ENCODE measurements around the gene RIT1.
"Not testable (repeated sequence)": the region's sequence is repeated elsewhere in the genome, so short reads cannot be mapped to it uniquely, and the experiment has no call there.

RIT1 gene

DNA sequence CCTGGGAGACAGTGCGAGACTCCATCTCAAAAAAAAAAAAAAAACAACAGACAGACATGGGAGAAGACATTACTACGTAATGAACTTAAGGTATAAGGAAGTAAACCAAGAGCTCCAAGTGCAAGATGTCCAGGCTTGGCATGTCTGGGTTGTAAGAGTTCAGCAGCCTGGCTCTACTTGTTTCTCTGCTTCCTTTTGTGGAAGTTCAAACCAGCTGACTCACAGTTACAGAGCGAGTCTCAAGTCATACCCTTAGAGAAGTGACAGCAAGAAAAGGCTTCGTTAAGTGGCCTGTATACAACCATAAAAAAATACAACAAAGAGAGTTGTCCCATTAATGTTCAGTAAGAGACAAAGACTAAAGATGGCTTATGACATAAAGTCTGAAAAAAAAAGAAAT lies 1.3 kb downstream of the RIT1 start:
- H3K36me3 ChIP-seq (ENCODE audit: control insufficient read depth, insufficient read depth, low read length), result peaks cover 73% of the 10 kb centered on the region
- 0 out of 2 replicates have a peak overlapping the region, but pooled peaks have one; percentile 86 for H3K4me3 ChIP-seq (ENCODE audit: low read depth, low read length)
- H3K9me3 ChIP-seq (ENCODE audit: control insufficient read depth, insufficient read depth, low read length), result no peaks in the 10 kb centered on the region
- peaks cover 9% of the 10 kb centered on the region; the same call in 1 of the 2 replicates for H3K4me1 ChIP-seq (ENCODE audit: control insufficient read depth, insufficient read depth, low read length)
- H3K27me3 ChIP-seq (ENCODE audit: control insufficient read depth, insufficient read depth, low read length), result no peaks in the 10 kb centered on the region
- H3K9ac ChIP-seq (ENCODE audit: low read depth, low read length), result no peak overlapping the region
- H3K27ac ChIP-seq (ENCODE audit: low read depth, low read length), result peak overlapping the region; percentile 5

DNA sequence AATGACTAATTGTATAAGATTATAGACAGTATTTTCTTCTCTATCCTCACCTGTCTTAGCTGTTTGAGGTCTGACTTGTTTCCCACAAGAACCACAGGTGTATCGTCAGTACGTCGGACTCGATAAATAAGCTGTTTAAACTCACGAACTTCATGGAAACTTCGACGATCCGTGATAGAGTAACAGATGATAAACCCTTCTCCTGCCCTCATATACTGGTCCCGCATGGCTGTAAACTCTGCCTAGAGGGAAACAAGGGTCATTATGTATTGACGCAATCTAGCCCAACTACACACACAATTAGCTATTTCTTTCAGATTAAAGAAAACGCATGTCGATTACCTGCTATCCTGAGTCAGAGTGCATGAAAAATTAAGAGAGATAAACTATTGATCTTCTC lies 6.9 kb downstream of the RIT1 start:
- Histone ChIP-seq H3K9me3 (ENCODE audit: control insufficient read depth, insufficient read depth, low read length) (no peaks in the 10 kb centered on the region), H3K4me3 (ENCODE audit: low read depth, low read length) (no peak overlapping the region), H3K27me3 (ENCODE audit: control insufficient read depth, insufficient read depth, low read length) (no peaks in the 10 kb centered on the region), H3K36me3 (ENCODE audit: control insufficient read depth, insufficient read depth, low read length) (peaks cover 80% of the 10 kb centered on the region), H3K4me1 (ENCODE audit: control insufficient read depth, insufficient read depth, low read length) (no peaks in the 10 kb centered on the region), H3K27ac (ENCODE audit: low read depth, low read length) (no peak overlapping the region), H3K9ac (ENCODE audit: low read depth, low read length) (no peak overlapping the region)

- Histone ChIP-seq H3K4me1 (ENCODE audit: control insufficient read depth, insufficient read depth, low read length) (no peaks in the 10 kb centered on the region), H3K27ac (ENCODE audit: low read depth, low read length) (no peak overlapping the region), H3K4me3 (ENCODE audit: low read depth, low read length) (no peak overlapping the region), H3K36me3 (ENCODE audit: control insufficient read depth, insufficient read depth, low read length) (peaks cover 63% of the 10 kb centered on the region), H3K9me3 (ENCODE audit: control insufficient read depth, insufficient read depth, low read length) (no peaks in the 10 kb centered on the region), H3K27me3 (ENCODE audit: control insufficient read depth, insufficient read depth, low read length) (no peaks in the 10 kb centered on the region), H3K9ac (ENCODE audit: low read depth, low read length) (no peak overlapping the region)
Observed at GRCh38 chr1:155900161-155900560, 11.0 kb downstream of the RIT1 start.

DNA sequence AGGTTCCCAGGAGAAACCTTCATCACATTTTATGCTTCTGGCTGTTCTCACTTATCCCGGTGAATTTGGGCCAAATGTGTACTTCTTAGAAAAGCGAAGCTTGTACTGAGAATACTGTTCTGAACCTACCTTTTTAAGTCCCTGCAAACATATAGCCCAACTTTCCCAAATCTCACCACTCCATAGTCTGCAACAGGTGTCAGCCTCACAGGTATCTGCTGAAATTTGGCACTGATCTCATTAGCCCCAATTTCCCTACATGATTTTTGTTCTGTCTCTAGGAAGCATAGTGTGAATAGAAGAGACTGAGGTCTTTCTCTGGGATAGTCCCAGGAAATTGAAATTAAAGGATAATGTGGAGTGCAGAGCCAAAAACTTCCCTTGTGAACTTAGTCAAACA lies 11.5 kb downstream of the RIT1 start:
- Histone ChIP-seq H3K9me3 (ENCODE audit: control insufficient read depth, insufficient read depth, low read length) (no peaks in the 10 kb centered on the region), H3K9ac (ENCODE audit: low read depth, low read length) (no peak overlapping the region), H3K4me3 (ENCODE audit: low read depth, low read length) (no peak overlapping the region), H3K27me3 (ENCODE audit: control insufficient read depth, insufficient read depth, low read length) (no peaks in the 10 kb centered on the region), H3K36me3 (ENCODE audit: control insufficient read depth, insufficient read depth, low read length) (peaks cover 59% of the 10 kb centered on the region), H3K27ac (ENCODE audit: low read depth, low read length) (no peak overlapping the region), H3K4me1 (ENCODE audit: control insufficient read depth, insufficient read depth, low read length) (no peaks in the 10 kb centered on the region)

DNA sequence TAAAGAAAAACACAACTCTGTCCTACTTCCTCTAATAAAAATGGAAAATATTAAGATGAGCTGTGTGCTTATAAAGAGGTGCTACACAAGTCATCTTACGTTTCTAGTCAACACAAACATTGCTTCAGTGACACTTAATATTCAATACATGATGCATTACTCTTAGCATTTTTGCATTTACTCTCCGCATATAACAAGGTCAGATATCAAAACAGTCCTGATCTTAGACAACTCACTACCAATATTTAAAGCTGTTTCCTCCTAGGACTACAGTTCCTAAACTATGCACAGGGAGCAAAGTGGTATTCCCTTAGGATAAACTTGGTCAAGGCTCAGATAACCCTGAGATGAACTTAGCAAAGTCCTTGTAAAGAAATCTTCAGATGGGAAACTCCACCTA lies 12.3 kb downstream of the RIT1 start:
- no peaks in the 10 kb centered on the region for H3K27me3 ChIP-seq (ENCODE audit: control insufficient read depth, insufficient read depth, low read length)
- H3K9ac ChIP-seq (ENCODE audit: low read depth, low read length), result no peak overlapping the region
- no peaks in the 10 kb centered on the region for H3K9me3 ChIP-seq (ENCODE audit: control insufficient read depth, insufficient read depth, low read length)
- no peaks in the 10 kb centered on the region for H3K4me1 ChIP-seq (ENCODE audit: control insufficient read depth, insufficient read depth, low read length)
- H3K36me3 ChIP-seq (ENCODE audit: control insufficient read depth, insufficient read depth, low read length), result peaks cover 51% of the 10 kb centered on the region
- no peak overlapping the region for H3K4me3 ChIP-seq (ENCODE audit: low read depth, low read length)
- no peak overlapping the region for H3K27ac ChIP-seq (ENCODE audit: low read depth, low read length)

DNA sequence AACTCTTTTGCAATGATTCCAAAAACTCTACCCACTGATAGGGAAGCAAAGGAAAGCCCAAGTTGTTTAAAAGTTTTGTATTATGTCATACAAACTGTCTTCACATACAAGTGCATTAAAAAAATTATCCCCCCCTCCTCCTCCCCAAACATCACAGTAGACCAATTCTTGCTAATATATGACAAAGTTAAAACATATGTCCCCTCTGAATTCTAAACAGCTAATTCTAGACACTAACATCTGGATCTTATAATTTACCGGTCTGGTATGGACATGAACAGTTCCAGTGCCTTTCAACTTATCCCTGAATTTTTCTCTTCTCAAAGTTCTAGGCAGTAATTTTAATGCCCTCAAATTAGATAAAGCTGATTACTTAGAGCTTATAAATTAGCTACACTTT lies 13.4 kb downstream of the RIT1 start:
- Histone ChIP-seq H3K36me3 (ENCODE audit: control insufficient read depth, insufficient read depth, low read length) (peaks cover 42% of the 10 kb centered on the region), H3K4me3 (ENCODE audit: low read depth, low read length) (no peak overlapping the region), H3K9me3 (ENCODE audit: control insufficient read depth, insufficient read depth, low read length) (no peaks in the 10 kb centered on the region)

DNA sequence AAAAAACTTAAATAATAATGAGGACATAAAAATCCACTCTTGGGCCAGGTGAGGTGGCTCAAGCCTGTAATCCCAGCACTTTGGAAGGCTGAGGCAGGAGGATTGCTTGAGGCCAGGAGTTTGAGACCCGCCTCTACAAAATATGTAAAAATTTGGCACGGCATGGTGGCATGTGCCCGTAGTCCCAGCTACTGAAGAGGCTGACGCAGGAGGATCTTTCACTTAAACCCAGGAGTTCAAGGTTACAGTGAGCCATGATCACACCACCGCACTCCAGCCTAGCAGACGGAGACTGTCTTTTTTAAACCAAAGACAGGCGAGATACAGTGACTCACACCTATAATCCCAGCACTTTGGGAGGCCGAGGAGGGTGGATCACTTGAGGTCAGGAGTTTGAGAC lies 14.7 kb downstream of the RIT1 start:
- not testable (repeated sequence) for H3K4me1 ChIP-seq (ENCODE audit: control insufficient read depth, insufficient read depth, low read length); H3K9me3 ChIP-seq (ENCODE audit: control insufficient read depth, insufficient read depth, low read length); H3K4me3 ChIP-seq (ENCODE audit: low read depth, low read length); H3K9ac ChIP-seq (ENCODE audit: low read depth, low read length); H3K27ac ChIP-seq (ENCODE audit: low read depth, low read length); H3K27me3 ChIP-seq (ENCODE audit: control insufficient read depth, insufficient read depth, low read length)
- peaks cover 38% of the 10 kb centered on the region for H3K36me3 ChIP-seq (ENCODE audit: control insufficient read depth, insufficient read depth, low read length)

More for the DNA sequence above, 13.4 kb downstream of the RIT1 start:
- no peak overlapping the region for H3K9ac ChIP-seq (ENCODE audit: low read depth, low read length)
- H3K27ac ChIP-seq (ENCODE audit: low read depth, low read length), result no peak overlapping the region
- no peaks in the 10 kb centered on the region for H3K27me3 ChIP-seq (ENCODE audit: control insufficient read depth, insufficient read depth, low read length)
- H3K4me1 ChIP-seq (ENCODE audit: control insufficient read depth, insufficient read depth, low read length), result no peaks in the 10 kb centered on the region

- not testable (repeated sequence) for H3K9me3 ChIP-seq (ENCODE audit: control insufficient read depth, insufficient read depth, low read length); H3K4me1 ChIP-seq (ENCODE audit: control insufficient read depth, insufficient read depth, low read length); H3K27ac ChIP-seq (ENCODE audit: low read depth, low read length); H3K4me3 ChIP-seq (ENCODE audit: low read depth, low read length); H3K27me3 ChIP-seq (ENCODE audit: control insufficient read depth, insufficient read depth, low read length); H3K9ac ChIP-seq (ENCODE audit: low read depth, low read length)
- H3K36me3 ChIP-seq (ENCODE audit: control insufficient read depth, insufficient read depth, low read length), result peaks cover 29% of the 10 kb centered on the region
Observed at GRCh38 chr1:155895617-155896016, 15.5 kb downstream of the RIT1 start.

DNA sequence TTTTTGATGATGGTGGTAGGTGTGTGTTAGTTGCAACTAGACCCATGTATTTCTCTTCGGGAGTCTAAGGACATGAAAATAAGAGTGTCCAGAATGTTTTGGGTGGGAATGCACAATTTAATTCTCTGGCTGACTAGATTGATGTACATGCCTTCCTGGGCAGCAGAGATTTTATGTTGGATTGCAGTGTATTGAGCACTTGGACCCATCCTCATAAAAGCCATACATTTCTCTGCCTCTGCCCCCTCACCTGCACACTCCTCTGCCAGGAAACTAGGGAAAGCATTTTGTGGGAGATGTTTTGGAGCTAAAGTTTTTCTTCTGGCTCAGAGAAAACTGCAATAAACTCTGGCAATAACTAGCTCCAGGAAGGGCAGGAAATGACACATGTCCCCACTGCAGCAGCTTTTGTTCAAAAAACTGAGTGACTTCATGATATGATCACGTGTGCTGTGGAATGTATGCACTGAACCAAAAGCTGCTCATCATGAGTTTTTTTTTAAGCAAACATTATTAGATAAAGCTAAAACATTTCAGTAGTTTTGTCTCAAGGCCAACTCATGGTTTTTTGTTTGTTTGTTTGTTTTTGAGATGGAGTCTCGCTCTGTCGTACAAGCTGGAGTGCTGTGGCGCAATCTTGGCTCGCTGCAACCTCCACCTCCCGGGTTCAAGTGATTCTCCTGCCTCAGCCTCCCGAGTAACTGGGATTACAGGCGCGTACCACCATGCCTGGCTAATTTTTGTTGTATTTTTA lies 17.6 kb downstream of the RIT1 start:
- H3K36me3 ChIP-seq (ENCODE audit: control insufficient read depth, insufficient read depth, low read length), result peaks cover 10% of the 10 kb centered on the region
- no peak overlapping the region for H3K27ac ChIP-seq (ENCODE audit: low read depth, low read length)
- no peaks in the 10 kb centered on the region for H3K27me3 ChIP-seq (ENCODE audit: control insufficient read depth, insufficient read depth, low read length)
- H3K9ac ChIP-seq (ENCODE audit: low read depth, low read length), result no peak overlapping the region
- no peaks in the 10 kb centered on the region for H3K4me1 ChIP-seq (ENCODE audit: control insufficient read depth, insufficient read depth, low read length)
- H3K4me3 ChIP-seq (ENCODE audit: low read depth, low read length), result no peak overlapping the region
- H3K9me3 ChIP-seq (ENCODE audit: control insufficient read depth, insufficient read depth, low read length), result no peaks in the 10 kb centered on the region

DNA sequence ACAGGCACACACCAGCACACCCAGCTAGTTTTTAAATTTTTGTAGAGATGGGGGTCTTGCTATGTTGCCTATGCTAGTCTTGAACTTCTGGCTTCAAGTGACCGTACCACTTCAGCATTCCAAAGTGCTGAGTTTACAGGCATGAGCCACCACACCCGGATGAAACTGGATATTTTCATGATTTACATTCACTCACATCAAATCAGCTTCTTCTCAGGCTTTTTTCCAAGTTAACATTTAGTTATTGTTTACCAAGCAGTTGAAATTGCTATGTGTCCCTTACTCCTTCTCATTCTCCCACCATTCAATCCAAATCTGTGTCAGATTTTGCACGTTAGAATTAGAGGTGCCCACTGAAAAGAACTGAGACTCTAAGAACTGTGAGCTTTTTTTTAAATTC lies 18.4 kb downstream of the RIT1 start:
- H3K9ac ChIP-seq (ENCODE audit: low read depth, low read length), result no peak overlapping the region
- H3K27me3 ChIP-seq (ENCODE audit: control insufficient read depth, insufficient read depth, low read length), result no peaks in the 10 kb centered on the region
- no peak overlapping the region for H3K4me3 ChIP-seq (ENCODE audit: low read depth, low read length)
- no peak overlapping the region for H3K27ac ChIP-seq (ENCODE audit: low read depth, low read length)
- no peaks in the 10 kb centered on the region for H3K4me1 ChIP-seq (ENCODE audit: control insufficient read depth, insufficient read depth, low read length)
- no peaks in the 10 kb centered on the region for H3K9me3 ChIP-seq (ENCODE audit: control insufficient read depth, insufficient read depth, low read length)
- peaks cover 5% of the 10 kb centered on the region for H3K36me3 ChIP-seq (ENCODE audit: control insufficient read depth, insufficient read depth, low read length)

GRCh38 chr1:155890251-155890650 lies 20.9 kb downstream of the RIT1 start:
- Histone ChIP-seq H3K9ac (ENCODE audit: low read depth, low read length) (no peak overlapping the region), H3K27ac (ENCODE audit: low read depth, low read length) (no peak overlapping the region), H3K4me3 (ENCODE audit: low read depth, low read length) (no peak overlapping the region), H3K4me1 (ENCODE audit: control insufficient read depth, insufficient read depth, low read length) (no peaks in the 10 kb centered on the region), H3K27me3 (ENCODE audit: control insufficient read depth, insufficient read depth, low read length) (no peaks in the 10 kb centered on the region), H3K9me3 (ENCODE audit: control insufficient read depth, insufficient read depth, low read length) (no peaks in the 10 kb centered on the region), H3K36me3 (ENCODE audit: control insufficient read depth, insufficient read depth, low read length) (no peaks in the 10 kb centered on the region)
